GM23338 (cell line): ENCODE results near the gene PDIA6. TPM values are rescaled to one million over a fixed set of nuclear protein-coding genes. Genes with fewer than 3 reads are reported as not detected.

Experiments used
- ATAC-seq: fragments of 200-7000 bp; cut with Tn5 transposase; 3 replicates; pipeline ENCODE4 v1.9.1; 2020
- DNase-seq: peaks from one replicate; pipeline ENCODE4 v3.0.0-alpha.2; 2015; ENCODE audit warnings: low spot score
- H2AFZ ChIP-seq: fragments of 200-600 bp; sonication (generic); 2 replicates; pipeline ENCODE4 v1.8.0; 2016; ENCODE audit warnings: antibody characterized with exemption, mild to moderate bottlenecking, moderate library complexity
- H3F3A ChIP-seq: fragments of 200-600 bp; sonication (generic); replicated peaks from 2 replicates; pipeline ENCODE4 v1.8.0; 2017; ENCODE audit warnings: antibody characterized with exemption, mixed run types, low read depth
- H3K27ac ChIP-seq: fragments of 200-600 bp; sonication (generic); 2 replicates; pipeline ENCODE4 v1.6.1; 2016; ENCODE audit warnings: low read depth
- H3K27me3 ChIP-seq: fragments of 200-600 bp; sonication (generic); 2 replicates; pipeline ENCODE4 v1.8.0; 2016; ENCODE audit warnings: mild to moderate bottlenecking, mixed run types, moderate library complexity; ENCODE audit not compliant: insufficient read depth
- H3K36me3 ChIP-seq: fragments of 200-600 bp; sonication (generic); 2 replicates; pipeline ENCODE4 v1.8.0; 2016; ENCODE audit warnings: mild to moderate bottlenecking; ENCODE audit not compliant: insufficient read depth
- H3K4me1 ChIP-seq: fragments of 200-600 bp; sonication (generic); 2 replicates; pipeline ENCODE4 v1.8.0; 2016; ENCODE audit warnings: mild to moderate bottlenecking, moderate library complexity; ENCODE audit not compliant: insufficient read depth
- H3K4me2 ChIP-seq: fragments of 200-600 bp; sonication (generic); 2 replicates; pipeline ENCODE4 v1.7.1; 2017; ENCODE audit warnings: mixed run types
- H3K4me3 ChIP-seq: fragments of 200-600 bp; sonication (generic); 2 replicates; pipeline ENCODE4 v1.6.1; 2016; ENCODE audit warnings: mixed run types
- H3K79me2 ChIP-seq: fragments of 200-600 bp; sonication (generic); replicated peaks from 2 replicates; pipeline ENCODE4 v1.8.0; 2017; ENCODE audit warnings: mild to moderate bottlenecking; ENCODE audit not compliant: insufficient read depth
- H3K9me2 ChIP-seq: fragments of 200-600 bp; sonication (generic); 2 replicates; pipeline ENCODE4 v1.8.0; 2017; ENCODE audit not compliant: insufficient read depth
- H4K20me1 ChIP-seq: fragments of 200-600 bp; sonication (generic); replicated peaks from 2 replicates; pipeline ENCODE4 v1.8.0; 2017; ENCODE audit warnings: mild to moderate bottlenecking; ENCODE audit not compliant: insufficient read depth
- H3K27ac Mint-ChIP-seq: 2 replicates; pipeline ENCODE4 v1.8.0; 2020; ENCODE audit warnings: inconsistent platforms, mild to moderate bottlenecking, moderate library complexity, mixed read lengths
- H3K27me3 Mint-ChIP-seq: 3 replicates; pipeline ENCODE4 v1.8.0; 2022; ENCODE audit warnings: low read depth, mild to moderate bottlenecking, moderate library complexity, mixed read lengths, inconsistent platforms; ENCODE audit not compliant: insufficient read depth, poor library complexity
- H3K36me3 Mint-ChIP-seq: 3 replicates; pipeline ENCODE4 v1.8.0; 2021; ENCODE audit warnings: low read depth, mild to moderate bottlenecking, inconsistent platforms, moderate library complexity, mixed read lengths
- H3K4me1 Mint-ChIP-seq: 3 replicates; pipeline ENCODE4 v1.8.0; 2020; ENCODE audit warnings: mild to moderate bottlenecking, inconsistent platforms, mixed read lengths
- H3K4me3 Mint-ChIP-seq: 3 replicates; pipeline ENCODE4 v1.8.0; 2021; ENCODE audit warnings: moderate library complexity, mild to moderate bottlenecking, inconsistent platforms, mixed read lengths
- H3K9me3 Mint-ChIP-seq: 3 replicates; pipeline ENCODE4 v1.8.0; 2020; ENCODE audit warnings: moderate library complexity, mild to moderate bottlenecking, inconsistent platforms, mixed read lengths
- CTCF ChIP-seq, 2 experiments: fragments of 200-600 bp in 1 of 2; sonication (generic) in 1 of 2; conservative IDR thresholded peaks; 2 replicates each; pipeline versions ENCODE4 v1.5.1 to v1.6.1; 2016 to 2017; ENCODE audit warnings: antibody characterized with exemption in 2 of 2, low read depth in 2 of 2, mild to moderate bottlenecking in 2 of 2, moderate library complexity in 1 of 2
- ETS1 ChIP-seq: IDR thresholded peaks from 2 replicates; pipeline ENCODE4 v1.6.1; 2016; ENCODE audit warnings: antibody characterized with exemption
- EZH2phosphoT487 ChIP-seq: fragments of 200-600 bp; sonication (generic); IDR thresholded peaks from one replicate; pipeline ENCODE4 v1.8.1; 2018; ENCODE audit warnings: antibody characterized with exemption; ENCODE audit not compliant: unreplicated experiment
- NANOG ChIP-seq: IDR thresholded peaks from 2 replicates; pipeline ENCODE4 v1.6.1; 2016; ENCODE audit warnings: antibody characterized with exemption, borderline replicate concordance
- ZNF114 ChIP-seq: fragments of 250-450 bp; sonication (Bioruptor Pico); IDR thresholded peaks from 2 replicates; pipeline ENCODE4 v1.5.0; 2020; ENCODE audit warnings: mild to moderate bottlenecking, moderate library complexity
- polyA plus RNA-seq: library from polyadenylated mRNA; unstranded; fragments of >200 nt; fragmentation: Nextera tagmentation; extraction: Ambion mirVana; gene quantifications from 2 replicates; pipeline ENCODE4 v1.2.1, GENCODE V29; 2016
- total RNA-seq: library from RNA; depleted of rRNA; stranded (reverse); fragments of >200 nt; shearing (Covaris generic); gene quantifications from 2 replicates; pipeline ENCODE4 v1.2.3, GENCODE V29; 2014
- TF ChIP-seq, protein P1 (sequence below): IDR thresholded peaks from one replicate; pipeline ENCODE4 v1.6.1; 2018; ENCODE audit warnings: antibody characterized with exemption; ENCODE audit not compliant: unreplicated experiment

Gene PDIA6
- total and polyA plus RNA-seq, 2 experiments from 2014 or later, result 331 to 382 TPM

GRCh38 chr2:10837298-10838266 lies 25.0 kb upstream of the PDIA6 start:
- Histone ChIP-seq H3K27ac (no peak overlapping the region), H3K4me1 (no peaks in the 10 kb centered on the region), H3K36me3 (no peaks in the 10 kb centered on the region), H3K4me2 (no peak overlapping the region), H3K9me2 (no peaks in the 10 kb centered on the region), H3K79me2 (no peaks in the 10 kb centered on the region), H3K27me3 (no peaks in the 10 kb centered on the region), H2AFZ (peak overlapping the region; percentile 38), H4K20me1 (no peaks in the 10 kb centered on the region), H3F3A (no peaks in the 10 kb centered on the region), H3K4me3 (no peak overlapping the region)
- H3K9me3 Mint-ChIP-seq, result peaks cover 23% of the 10 kb centered on the region
- H3K27ac Mint-ChIP-seq, result no peak overlapping the region
- TF ChIP-seq NANOG, result no peak
- TF ChIP-seq ETS1, result no peak
- TF ChIP-seq EZH2phosphoT487, result no peak
- TF ChIP-seq, protein P1, sequence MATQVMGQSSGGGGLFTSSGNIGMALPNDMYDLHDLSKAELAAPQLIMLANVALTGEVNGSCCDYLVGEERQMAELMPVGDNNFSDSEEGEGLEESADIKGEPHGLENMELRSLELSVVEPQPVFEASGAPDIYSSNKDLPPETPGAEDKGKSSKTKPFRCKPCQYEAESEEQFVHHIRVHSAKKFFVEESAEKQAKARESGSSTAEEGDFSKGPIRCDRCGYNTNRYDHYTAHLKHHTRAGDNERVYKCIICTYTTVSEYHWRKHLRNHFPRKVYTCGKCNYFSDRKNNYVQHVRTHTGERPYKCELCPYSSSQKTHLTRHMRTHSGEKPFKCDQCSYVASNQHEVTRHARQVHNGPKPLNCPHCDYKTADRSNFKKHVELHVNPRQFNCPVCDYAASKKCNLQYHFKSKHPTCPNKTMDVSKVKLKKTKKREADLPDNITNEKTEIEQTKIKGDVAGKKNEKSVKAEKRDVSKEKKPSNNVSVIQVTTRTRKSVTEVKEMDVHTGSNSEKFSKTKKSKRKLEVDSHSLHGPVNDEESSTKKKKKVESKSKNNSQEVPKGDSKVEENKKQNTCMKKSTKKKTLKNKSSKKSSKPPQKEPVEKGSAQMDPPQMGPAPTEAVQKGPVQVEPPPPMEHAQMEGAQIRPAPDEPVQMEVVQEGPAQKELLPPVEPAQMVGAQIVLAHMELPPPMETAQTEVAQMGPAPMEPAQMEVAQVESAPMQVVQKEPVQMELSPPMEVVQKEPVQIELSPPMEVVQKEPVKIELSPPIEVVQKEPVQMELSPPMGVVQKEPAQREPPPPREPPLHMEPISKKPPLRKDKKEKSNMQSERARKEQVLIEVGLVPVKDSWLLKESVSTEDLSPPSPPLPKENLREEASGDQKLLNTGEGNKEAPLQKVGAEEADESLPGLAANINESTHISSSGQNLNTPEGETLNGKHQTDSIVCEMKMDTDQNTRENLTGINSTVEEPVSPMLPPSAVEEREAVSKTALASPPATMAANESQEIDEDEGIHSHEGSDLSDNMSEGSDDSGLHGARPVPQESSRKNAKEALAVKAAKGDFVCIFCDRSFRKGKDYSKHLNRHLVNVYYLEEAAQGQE, result no peak
- no peak for TF ChIP-seq CTCF (conservative IDR thresholded peaks at IDR 0.05; ENCODE audit: low read depth in 2 of 2)
- no peak for TF ChIP-seq ZNF114 (CRISPR knock-in tag)
- ATAC-seq (no peak), DNase-seq (no peak)
- peaks cover 13% of the 10 kb centered on the region for H3K36me3 Mint-ChIP-seq
- peaks cover 10% of the 10 kb centered on the region for H3K27me3 Mint-ChIP-seq
- H3K4me3 Mint-ChIP-seq, result no peak overlapping the region
- peaks cover 3% of the 10 kb centered on the region; the same call in 2 of the 3 replicates for H3K4me1 Mint-ChIP-seq
